Keratinocyte (primary cell): ENCODE results near the gene ZNF674. TPM values are rescaled to one million over a fixed set of nuclear protein-coding genes. Genes with fewer than 3 reads are reported as not detected.

ENCODE experiments used
- DNase-seq: peaks from one replicate; pipeline ENCODE4 v3.0.0-alpha.2; 2011; ENCODE audit warnings: low read depth, missing footprints, low spot score
- FAIRE-seq: peaks from 2 replicates; lab custom pipeline; 2011; peaks lifted over from hg19 to GRCh38; lab: Jason Lieb, UNC
- H2AFZ ChIP-seq: 2 replicates; pipeline ENCODE4 v1.6.0; 2012; ENCODE audit warnings: low read length, control low read depth, inconsistent platforms; ENCODE audit not compliant: control insufficient read depth
- H3K27ac ChIP-seq: 2 replicates; pipeline ENCODE4 v1.5.1; 2011; ENCODE audit warnings: low read length; ENCODE audit not compliant: control insufficient read depth, insufficient read depth
- H3K27me3 ChIP-seq: 3 replicates; pipeline ENCODE4 v1.6.0; 2011; ENCODE audit warnings: low read length; ENCODE audit not compliant: control insufficient read depth, insufficient read depth; ENCODE audit errors: extremely low read depth
- H3K36me3 ChIP-seq, 2 experiments: 2 replicates in 1 of 2; 3 replicates in 1 of 2; pipeline ENCODE4 v1.5.1; 2011; ENCODE audit warnings: low read length in 2 of 2, mild to moderate bottlenecking in 1 of 2; ENCODE audit not compliant: control insufficient read depth in 2 of 2, insufficient read depth in 2 of 2; ENCODE audit errors: extremely low read depth in 1 of 2
- H3K4me1 ChIP-seq: 3 replicates; pipeline ENCODE4 v1.5.1; 2011; ENCODE audit warnings: low read length; ENCODE audit not compliant: control insufficient read depth, insufficient read depth; ENCODE audit errors: extremely low read depth
- H3K4me2 ChIP-seq: 3 replicates; pipeline ENCODE4 v1.6.0; 2011; ENCODE audit warnings: low read depth, low read length; ENCODE audit not compliant: control insufficient read depth, insufficient read depth; ENCODE audit errors: extremely low read depth
- H3K4me3 ChIP-seq, 3 experiments: fragments of 200-600 bp in 1 of 3; sonication (generic) in 1 of 3; 2 replicates in 2 of 3; 3 replicates in 1 of 3; pipeline ENCODE4 v1.5.1; 2011 to 2016; ENCODE audit warnings: low read length in 3 of 3, mild to moderate bottlenecking in 3 of 3, control low read depth in 2 of 3, inconsistent platforms in 1 of 3, low read depth in 1 of 3, mixed read lengths in 1 of 3, mixed run types in 1 of 3, moderate library complexity in 1 of 3; ENCODE audit not compliant: control insufficient read depth in 2 of 3, insufficient read depth in 2 of 3; ENCODE audit errors: extremely low read depth in 1 of 3
- H3K79me2 ChIP-seq: 2 replicates; pipeline ENCODE4 v1.6.0; 2012; ENCODE audit warnings: low read length; ENCODE audit not compliant: control insufficient read depth, insufficient read depth
- H3K9ac ChIP-seq: 3 replicates; pipeline ENCODE4 v1.6.0; 2011; ENCODE audit warnings: low read length; ENCODE audit not compliant: control insufficient read depth, insufficient read depth; ENCODE audit errors: extremely low read depth
- H3K9me1 ChIP-seq: 3 replicates; pipeline ENCODE4 v1.6.0; 2011; ENCODE audit warnings: low read length; ENCODE audit not compliant: control insufficient read depth, insufficient read depth; ENCODE audit errors: extremely low read depth
- H3K9me3 ChIP-seq: 2 replicates; pipeline ENCODE4 v1.5.1; 2012; ENCODE audit warnings: low read depth, low read length; ENCODE audit not compliant: control insufficient read depth
- H4K20me1 ChIP-seq: 3 replicates; pipeline ENCODE4 v1.6.0; 2011; ENCODE audit warnings: low read length; ENCODE audit not compliant: control insufficient read depth, insufficient read depth; ENCODE audit errors: extremely low read depth
- CTCF ChIP-seq, 3 experiments: IDR thresholded peaks in 1 of 3; conservative IDR thresholded peaks in 1 of 3; optimal IDR thresholded peaks in 1 of 3; 2 replicates in 2 of 3; 3 replicates in 1 of 3; pipeline versions ENCODE3 to v1.5.1; 2011; ENCODE audit warnings: low read length in 3 of 3, mild to moderate bottlenecking in 3 of 3, moderate library complexity in 2 of 3, control low read depth in 1 of 3, inconsistent platforms in 1 of 3; ENCODE audit not compliant: insufficient read depth in 2 of 3; ENCODE audit errors: extremely low read depth in 1 of 3
- EZH2 ChIP-seq: IDR thresholded peaks from one replicate; pipeline ENCODE4 v1.6.1; 2012; ENCODE audit warnings: inconsistent platforms, mild to moderate bottlenecking, low read length, moderate library complexity
- dilution Hi-C: fragments of 300-500 bp; cut with MboI; formaldehyde crosslinking; loops from one replicate; pipeline ENCODE4 v1.7.0; 2020; ENCODE audit warnings: low sequenced_read_pairs; ENCODE audit not compliant: extremely low pct_ligation_motif_present
- polyA plus RNA-seq, 5 experiments: library from polyadenylated mRNA; depleted of rRNA in 3 of 5; stranded (reverse) in 3 of 5; stranded (forward) in 1 of 5; unstranded in 1 of 5; fragments of >200 nt; gene quantifications; 1 replicate in 1 of 5; 2 replicates in 3 of 5; 3 replicates in 1 of 5; pipeline versions ENCODE4 v1.2.1 to v1.2.3, GENCODE V29; 2011 to 2012; ENCODE audit warnings: missing spikeins in 2 of 5, low read depth in 1 of 5, low replicate concordance in 1 of 5

Gene ZNF674
- polyA plus RNA-seq, 1 donor (not counting 4 experiments of a cell fraction or from before 2014, with no cell fraction given): 2.1 TPM

GRCh38 chrX:46588263-46588662, 43.0 kb upstream of the ZNF674 start:
- dilution Hi-C loops: no loop called here
- H3K9me1 ChIP-seq: no peaks in the 10 kb centered on the region
- no peaks in the 10 kb centered on the region for H3K79me2 ChIP-seq
- H3K4me2 ChIP-seq: peak overlapping the region; percentile 54
- no peak for TF ChIP-seq CTCF (optimal IDR thresholded peaks at IDR 0.05 in 1 of 3, IDR thresholded peaks at IDR 0.05 in 1 of 3, conservative IDR thresholded peaks at IDR 0.05 in 1 of 3; ENCODE audit: extremely low read depth in 1 of 3, insufficient read depth in 2 of 3, low read length in 3 of 3)
- no peak for TF ChIP-seq EZH2
- no peaks in the 10 kb centered on the region for H3K27me3 ChIP-seq
- no peak for FAIRE-seq
- H3K9me3 ChIP-seq: no peaks in the 10 kb centered on the region
- DNase-seq: no peak
- no peaks in the 10 kb centered on the region for H3K36me3 ChIP-seq
- no peaks in the 10 kb centered on the region for H4K20me1 ChIP-seq
- no peak overlapping the region for H3K27ac ChIP-seq
- no peak overlapping the region for H3K9ac ChIP-seq
- peak overlapping the region; percentile 12 for H2AFZ ChIP-seq
- peaks cover 23% of the 10 kb centered on the region for H3K4me1 ChIP-seq
- no peak overlapping the region for H3K4me3 ChIP-seq

- Histone ChIP-seq H3K9me1 (no peaks in the 10 kb centered on the region), H3K9me3 (no peaks in the 10 kb centered on the region), H3K27ac (peak overlapping the region; percentile 26), H3K4me3 (no peak overlapping the region), H3K27me3 (no peaks in the 10 kb centered on the region), H3K4me2 (peak overlapping the region; percentile 54), H3K36me3 (no peaks in the 10 kb centered on the region), H3K4me1 (peaks cover 26% of the 10 kb centered on the region), H3K9ac (no peak overlapping the region), H3K79me2 (no peaks in the 10 kb centered on the region), H2AFZ (peak overlapping the region; percentile 12), H4K20me1 (no peaks in the 10 kb centered on the region)
- dilution Hi-C loops: no loop called here
- DNase-seq: no peak
- FAIRE-seq: no peak
- TF ChIP-seq CTCF (optimal IDR thresholded peaks at IDR 0.05 in 1 of 3, IDR thresholded peaks at IDR 0.05 in 1 of 3, conservative IDR thresholded peaks at IDR 0.05 in 1 of 3; ENCODE audit: extremely low read depth in 1 of 3, insufficient read depth in 2 of 3, low read length in 3 of 3): no peak
- TF ChIP-seq EZH2: no peak
Measured at GRCh38 chrX:46587753-46588171, 42.5 kb upstream of the ZNF674 start.
